OCI-LY1 (cell line): ENCODE measurements around the gene PPM1B.
A peak's percentile ranks its signal among the peaks of the same experiment; 100 is the strongest.

Experiments used
- H2AFZ ChIP-seq: fragments of 200-600 bp; sonication (generic), shearing (Covaris generic); 2 replicates; pipeline ENCODE4 v1.6.0; 2014; ENCODE audit warnings: antibody characterized with exemption, mild to moderate bottlenecking, low read length
- H3F3A ChIP-seq: fragments of 200-600 bp; sonication (generic), shearing (Covaris generic); 2 replicates; pipeline ENCODE4 v1.6.0; 2014; ENCODE audit warnings: mild to moderate bottlenecking, antibody characterized with exemption, low read length, moderate library complexity; ENCODE audit not compliant: insufficient read depth
- H3K27ac ChIP-seq: fragments of 200-600 bp; sonication (generic); 2 replicates; pipeline ENCODE4 v1.5.1; 2014; ENCODE audit warnings: low read length, mixed run types, mild to moderate bottlenecking, low read depth; ENCODE audit not compliant: poor library complexity, severe bottlenecking
- H3K27me3 ChIP-seq: fragments of 200-600 bp; sonication (generic); 2 replicates; pipeline ENCODE4 v1.6.0; 2014; ENCODE audit warnings: antibody characterized with exemption, mild to moderate bottlenecking, low read length, moderate library complexity; ENCODE audit not compliant: insufficient read depth
- H3K36me3 ChIP-seq: fragments of 200-600 bp; sonication (generic); 2 replicates; pipeline ENCODE4 v1.6.1; 2014; ENCODE audit warnings: mild to moderate bottlenecking, antibody characterized with exemption, low read length, moderate library complexity, mixed read lengths; ENCODE audit not compliant: insufficient read depth
- H3K4me1 ChIP-seq: fragments of 200-600 bp; sonication (generic); 2 replicates; pipeline ENCODE4 v1.5.1; 2014; ENCODE audit warnings: mild to moderate bottlenecking, low read length, moderate library complexity; ENCODE audit not compliant: insufficient read depth, severe bottlenecking
- H3K4me2 ChIP-seq: fragments of 200-600 bp; sonication (generic), shearing (Covaris generic); 2 replicates; pipeline ENCODE4 v1.6.1; 2014; ENCODE audit warnings: low read length
- H3K4me3 ChIP-seq: fragments of 200-600 bp; sonication (generic); 2 replicates; pipeline ENCODE4 v1.5.1; 2014; ENCODE audit warnings: low read length, low read depth, mild to moderate bottlenecking, mixed read lengths; ENCODE audit not compliant: poor library complexity, severe bottlenecking
- H3K79me2 ChIP-seq: fragments of 200-600 bp; shearing (Covaris generic); 2 replicates; pipeline ENCODE4 v1.6.1; 2016; ENCODE audit warnings: mixed run types, low read length, mixed read lengths; ENCODE audit not compliant: insufficient read depth
- H3K9ac ChIP-seq: fragments of 200-600 bp; sonication (generic), shearing (Covaris generic); 2 replicates; pipeline ENCODE4 v1.6.1; 2014; ENCODE audit warnings: mild to moderate bottlenecking, low read length, mixed read lengths
- H3K9me2 ChIP-seq: fragments of 200-600 bp; sonication (generic), shearing (Covaris generic); 2 replicates; pipeline ENCODE4 v1.6.1; 2014; ENCODE audit warnings: low read depth, mild to moderate bottlenecking, low read length, mixed read lengths
- H3K9me3 ChIP-seq: fragments of 200-600 bp; shearing (Covaris generic); 2 replicates; pipeline ENCODE4 v1.6.1; 2014; ENCODE audit warnings: low read length, mixed read lengths
- H4K20me1 ChIP-seq: fragments of 200-600 bp; sonication (generic), shearing (Covaris generic); 2 replicates; pipeline ENCODE4 v1.6.0; 2016; ENCODE audit warnings: mild to moderate bottlenecking, low read length; ENCODE audit not compliant: insufficient read depth
- EZH2 ChIP-seq: fragments of 200-600 bp; sonication (generic), shearing (Covaris generic); IDR thresholded peaks from 2 replicates; pipeline ENCODE4 v1.8.0; 2017; ENCODE audit warnings: borderline replicate concordance, mixed run types, mild to moderate bottlenecking, antibody characterized with exemption, low read length, moderate library complexity, mixed read lengths
- TF ChIP-seq, protein P1 (sequence below): fragments of 200-600 bp; sonication (generic), shearing (Covaris generic); IDR thresholded peaks from 2 replicates; pipeline ENCODE4 v1.5.1; 2017; ENCODE audit warnings: mild to moderate bottlenecking, antibody characterized with exemption, low read length, moderate library complexity, mixed read lengths

Gene PPM1B

DNA sequence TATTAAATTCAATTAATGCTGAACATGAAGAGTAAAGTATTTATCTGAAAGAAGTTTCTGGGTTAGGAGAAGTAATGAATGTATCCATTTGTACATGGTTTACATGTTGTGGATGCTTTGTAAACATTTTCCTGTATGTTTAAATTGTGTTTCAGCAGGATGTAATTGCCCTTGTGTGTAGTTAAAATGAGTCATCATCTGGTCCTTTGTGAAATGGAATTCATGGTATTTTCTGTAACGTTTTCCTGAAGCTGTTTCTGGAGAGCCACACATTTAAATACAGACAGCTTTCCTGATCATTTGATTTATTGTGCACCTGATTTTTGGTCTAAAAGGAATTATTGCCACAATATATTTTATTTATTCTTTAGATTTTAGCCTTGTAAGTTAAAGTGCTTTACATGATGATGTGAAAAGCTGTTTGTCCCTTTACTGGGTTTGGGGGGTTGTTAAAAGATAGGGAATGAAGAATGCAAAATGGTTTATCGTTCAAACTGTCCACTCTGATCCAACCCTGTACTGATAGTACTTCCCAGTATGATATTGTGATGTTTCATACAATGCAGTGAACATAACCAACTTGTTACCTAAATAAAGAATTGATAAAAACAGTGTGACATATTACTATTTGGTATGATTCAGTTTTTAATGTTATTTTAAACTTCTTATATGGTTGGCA is 64.9 kb downstream of the PPM1B start:
- Histone ChIP-seq H3F3A (no peaks in the 10 kb centered on the region), H3K79me2 (no peaks in the 10 kb centered on the region), H3K4me3 (no peak overlapping the region), H3K9me3 (no peaks in the 10 kb centered on the region), H4K20me1 (no peaks in the 10 kb centered on the region), H3K4me1 (peaks cover 18% of the 10 kb centered on the region), H3K9ac (no peak overlapping the region), H3K36me3 (peaks cover 21% of the 10 kb centered on the region), H3K27ac (no peak overlapping the region), H2AFZ (no peak overlapping the region), H3K4me2 (no peak overlapping the region), H3K27me3 (no peaks in the 10 kb centered on the region), H3K9me2 (no peaks in the 10 kb centered on the region)
- TF ChIP-seq, protein P1, sequence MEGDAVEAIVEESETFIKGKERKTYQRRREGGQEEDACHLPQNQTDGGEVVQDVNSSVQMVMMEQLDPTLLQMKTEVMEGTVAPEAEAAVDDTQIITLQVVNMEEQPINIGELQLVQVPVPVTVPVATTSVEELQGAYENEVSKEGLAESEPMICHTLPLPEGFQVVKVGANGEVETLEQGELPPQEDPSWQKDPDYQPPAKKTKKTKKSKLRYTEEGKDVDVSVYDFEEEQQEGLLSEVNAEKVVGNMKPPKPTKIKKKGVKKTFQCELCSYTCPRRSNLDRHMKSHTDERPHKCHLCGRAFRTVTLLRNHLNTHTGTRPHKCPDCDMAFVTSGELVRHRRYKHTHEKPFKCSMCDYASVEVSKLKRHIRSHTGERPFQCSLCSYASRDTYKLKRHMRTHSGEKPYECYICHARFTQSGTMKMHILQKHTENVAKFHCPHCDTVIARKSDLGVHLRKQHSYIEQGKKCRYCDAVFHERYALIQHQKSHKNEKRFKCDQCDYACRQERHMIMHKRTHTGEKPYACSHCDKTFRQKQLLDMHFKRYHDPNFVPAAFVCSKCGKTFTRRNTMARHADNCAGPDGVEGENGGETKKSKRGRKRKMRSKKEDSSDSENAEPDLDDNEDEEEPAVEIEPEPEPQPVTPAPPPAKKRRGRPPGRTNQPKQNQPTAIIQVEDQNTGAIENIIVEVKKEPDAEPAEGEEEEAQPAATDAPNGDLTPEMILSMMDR, result no peak
- TF ChIP-seq EZH2, result no peak

DNA sequence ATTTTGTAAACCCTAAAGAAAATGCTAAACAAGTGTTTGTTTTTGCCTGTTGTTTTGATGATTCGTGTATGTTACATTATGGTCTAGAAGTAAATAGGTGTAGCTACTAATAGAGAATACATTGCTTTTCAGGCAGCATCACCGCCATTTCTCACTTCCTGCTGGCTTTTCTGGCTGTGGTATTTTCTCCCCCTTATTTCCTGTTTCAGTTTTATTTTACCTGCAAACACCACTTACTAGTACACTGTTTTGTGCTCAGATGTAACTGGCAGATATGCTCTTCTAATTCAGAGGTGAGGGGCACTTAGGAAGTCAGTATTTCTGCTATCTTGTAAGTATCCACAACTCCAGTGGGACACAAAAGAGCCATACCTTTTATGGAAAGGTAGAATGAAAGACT is 68.5 kb downstream of the PPM1B start:
- H3K9me3 ChIP-seq, result no peaks in the 10 kb centered on the region
- peaks cover 18% of the 10 kb centered on the region for H3K4me1 ChIP-seq
- peaks cover 12% of the 10 kb centered on the region for H3K36me3 ChIP-seq
- H3K9ac ChIP-seq, result no peak overlapping the region
- no peaks in the 10 kb centered on the region for H3K9me2 ChIP-seq
- H3K27me3 ChIP-seq, result no peaks in the 10 kb centered on the region
- no peaks in the 10 kb centered on the region for H4K20me1 ChIP-seq
- no peak overlapping the region for H2AFZ ChIP-seq
- no peak overlapping the region for H3K4me3 ChIP-seq
- H3K79me2 ChIP-seq, result no peaks in the 10 kb centered on the region
- H3K4me2 ChIP-seq, result peak overlapping the region; percentile 40
- H3F3A ChIP-seq, result no peaks in the 10 kb centered on the region
- TF ChIP-seq, protein P1, result no peak
- no peak for TF ChIP-seq EZH2
- H3K27ac ChIP-seq, result no peak overlapping the region

DNA sequence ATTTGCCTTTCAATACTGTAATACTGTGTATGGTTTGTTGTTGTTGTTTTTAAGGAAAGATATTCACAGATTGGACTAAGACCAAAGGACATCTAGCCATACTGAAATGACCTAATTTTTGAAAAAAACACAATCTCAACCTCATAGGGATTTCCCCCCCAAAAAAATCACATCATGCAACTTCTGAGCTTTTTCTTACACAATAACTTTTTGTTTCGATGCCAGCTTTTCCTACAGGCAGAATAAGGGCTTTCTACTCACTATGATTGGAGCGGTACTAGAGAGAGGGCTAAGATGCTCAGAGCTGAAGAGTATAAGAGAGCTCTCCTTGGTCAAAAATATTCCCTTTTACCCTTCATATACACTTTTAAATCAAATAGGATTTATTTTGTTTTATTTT is 74.2 kb downstream of the PPM1B start:
- peaks cover 5% of the 10 kb centered on the region for H3K4me1 ChIP-seq
- H4K20me1 ChIP-seq, result no peaks in the 10 kb centered on the region
- no peak overlapping the region for H3K9ac ChIP-seq
- no peaks in the 10 kb centered on the region for H3K27me3 ChIP-seq
- H3K36me3 ChIP-seq, result no peaks in the 10 kb centered on the region
- no peak overlapping the region for H2AFZ ChIP-seq
- no peak overlapping the region for H3K4me2 ChIP-seq
- H3K9me2 ChIP-seq, result no peaks in the 10 kb centered on the region
- H3K4me3 ChIP-seq, result no peak overlapping the region
- no peaks in the 10 kb centered on the region for H3F3A ChIP-seq
- TF ChIP-seq, protein P1, result no peak
- TF ChIP-seq EZH2, result no peak
- no peaks in the 10 kb centered on the region for H3K9me3 ChIP-seq
- H3K79me2 ChIP-seq, result no peaks in the 10 kb centered on the region
- no peak overlapping the region for H3K27ac ChIP-seq
